OCI-LY7 (cell line): ENCODE data around the gene DPH7. TPM values are rescaled to one million over a fixed set of nuclear protein-coding genes. Genes with fewer than 3 reads are reported as not detected.

ENCODE experiments used
- BruUV-seq: library from RNA; stranded (reverse); fragments of 400-500 nt; replicated peaks from 2 replicates; lab custom pipeline; 2021; lab: Mats Ljungman, UMichigan
- CTCF ChIA-PET: fragments of 300-600 bp; sonication (Branson Sonifier 250); formaldehyde crosslinking; loops from one replicate; lab custom pipeline; 2022; ENCODE audit warnings: antibody characterized with exemption; ENCODE audit not compliant: unreplicated experiment; lab: Charles Lee
- POLR2A ChIA-PET: fragments of 300-600 bp; sonication (Branson Sonifier 250); formaldehyde crosslinking; loops from one replicate; lab custom pipeline; 2022; ENCODE audit warnings: antibody characterized with exemption; lab: Charles Lee
- DNase-seq: peaks from one replicate; pipeline ENCODE4 v3.0.0-alpha.2; 2015; ENCODE audit warnings: low spot score
- H2AFZ ChIP-seq: fragments of 200-600 bp; sonication (generic), shearing (Covaris generic); 2 replicates; pipeline ENCODE4 v1.6.1; 2014; ENCODE audit warnings: mild to moderate bottlenecking, antibody characterized with exemption, low read length, moderate library complexity
- H3K27ac ChIP-seq: fragments of 200-600 bp; sonication (generic); 2 replicates; pipeline ENCODE4 v1.5.1; 2014; ENCODE audit warnings: mixed run types, low read depth, mild to moderate bottlenecking, moderate library complexity, low read length, inconsistent platforms; ENCODE audit not compliant: poor library complexity, severe bottlenecking
- H3K36me3 ChIP-seq: fragments of 200-600 bp; sonication (generic); 2 replicates; pipeline ENCODE4 v1.6.1; 2014; ENCODE audit warnings: mild to moderate bottlenecking, antibody characterized with exemption, low read length, moderate library complexity, mixed read lengths; ENCODE audit not compliant: insufficient read depth
- H3K4me1 ChIP-seq: fragments of 200-600 bp; sonication (generic); 2 replicates; pipeline ENCODE4 v1.5.1; 2014; ENCODE audit warnings: mild to moderate bottlenecking, low read length; ENCODE audit not compliant: insufficient read depth, poor library complexity, severe bottlenecking
- H3K4me2 ChIP-seq: fragments of 200-600 bp; sonication (generic); 2 replicates; pipeline ENCODE4 v1.6.1; 2014; ENCODE audit warnings: mild to moderate bottlenecking, low read length
- H3K4me3 ChIP-seq: fragments of 200-600 bp; sonication (generic); 2 replicates; pipeline ENCODE4 v1.5.1; 2014; ENCODE audit warnings: mild to moderate bottlenecking, low read depth, low read length; ENCODE audit not compliant: poor library complexity, severe bottlenecking
- H3K79me2 ChIP-seq: fragments of 200-600 bp; sonication (generic); 2 replicates; pipeline ENCODE4 v1.6.1; 2016; ENCODE audit warnings: low read depth, mild to moderate bottlenecking, low read length, moderate library complexity, mixed read lengths; ENCODE audit not compliant: insufficient read depth
- H3K9me2 ChIP-seq: fragments of 200-600 bp; sonication (generic); 2 replicates; pipeline ENCODE4 v1.6.1; 2016; ENCODE audit warnings: mild to moderate bottlenecking, low read length, mixed read lengths; ENCODE audit not compliant: insufficient read depth
- H3K9me3 ChIP-seq: fragments of 200-600 bp; sonication (generic); 2 replicates; pipeline ENCODE4 v1.6.1; 2014; ENCODE audit warnings: mild to moderate bottlenecking, mixed run types, low read length, mixed read lengths
- H4K20me1 ChIP-seq: fragments of 200-600 bp; sonication (generic); 2 replicates; pipeline ENCODE4 v1.6.1; 2014; ENCODE audit warnings: mild to moderate bottlenecking, antibody characterized with exemption, low read length, moderate library complexity, mixed read lengths; ENCODE audit not compliant: insufficient read depth
- CTCF ChIP-seq: fragments of 200-600 bp; sonication (generic); conservative IDR thresholded peaks from 2 replicates; pipeline ENCODE4 v1.5.1; 2014; ENCODE audit warnings: mild to moderate bottlenecking, antibody characterized with exemption, low read length, moderate library complexity, mixed read lengths
- EZH2phosphoT487 ChIP-seq: fragments of 200-600 bp; sonication (generic); IDR thresholded peaks from 2 replicates; pipeline ENCODE4 v1.6.1; 2018; ENCODE audit warnings: low read depth, borderline replicate concordance, mild to moderate bottlenecking, mixed run types, antibody characterized with exemption, low read length, moderate library complexity, mixed read lengths
- intact Hi-C: fragments of 100-400 bp; cut with micrococcal nuclease; formaldehyde crosslinking; loops from one replicate; pipeline ENCODE4 v1.10.0; 2022; ENCODE audit not compliant: unreplicated experiment
- total RNA-seq, 2 experiments: library from RNA; depleted of rRNA in 1 of 2; stranded (reverse); fragments of >200 nt in 1 of 2; shearing (Covaris generic) in 1 of 2; gene quantifications; 2 replicates each; pipeline ENCODE4 v1.2.3, GENCODE V29; 2014 to 2022

Gene DPH7
- total RNA-seq, 2 experiments from 2014 or later: 72.9 to 95.6 TPM

GRCh38 chr9:137505421-137506140 is 73.1 kb downstream of the DPH7 start:
- Histone ChIP-seq H3K9me3 (no peaks in the 10 kb centered on the region), H3K4me3 (no peak overlapping the region), H3K79me2 (no peaks in the 10 kb centered on the region), H3K27ac (no peak overlapping the region), H3K9me2 (no peaks in the 10 kb centered on the region), H3K4me2 (no peak overlapping the region), H2AFZ (no peak overlapping the region), H4K20me1 (no peaks in the 10 kb centered on the region), H3K36me3 (no peaks in the 10 kb centered on the region), H3K4me1 (no peaks in the 10 kb centered on the region)
- DNase-seq: no peak
- TF ChIP-seq EZH2phosphoT487: no peak
- TF ChIP-seq CTCF: no peak
- no TSS peak for BruUV-seq
- intact Hi-C loops: no loop called here
- CTCF ChIA-PET: no interaction called here
- POLR2A ChIA-PET: no interaction called here

Other genes with a start within 250 kb of the DPH7 start
- 14.2 and 27.0 TPM in 2 replicates for gene EXD3, start 155.8 kb downstream of the DPH7 start, total RNA-seq (2014; rRNA removed; shearing (Covaris generic))
- gene EXD3, start 155.8 kb downstream of the DPH7 start, total RNA-seq (2022): 20.8 and 27.0 TPM in 2 replicates
- not detected in 2 replicates for gene NOXA1, start 155.5 kb downstream of the DPH7 start, total RNA-seq (2014; rRNA removed; shearing (Covaris generic))
- not detected in 2 replicates for gene NOXA1, start 155.5 kb downstream of the DPH7 start, total RNA-seq (2022)
- not detected in 2 replicates for gene ENTPD8, start 137.6 kb downstream of the DPH7 start, total RNA-seq (2014; rRNA removed; shearing (Covaris generic))
- gene ENTPD8, start 137.6 kb downstream of the DPH7 start, total RNA-seq (2022): not detected in 2 replicates
- gene NSMF, start 119.6 kb downstream of the DPH7 start, total RNA-seq (2014; rRNA removed; shearing (Covaris generic)): 15.8 and 20.3 TPM in 2 replicates
- gene NSMF, start 119.6 kb downstream of the DPH7 start, total RNA-seq (2022): 29.0 and 29.8 TPM in 2 replicates
- gene PNPLA7, start 28.5 kb downstream of the DPH7 start, total RNA-seq (2014; rRNA removed; shearing (Covaris generic)): 0.80 and 1.5 TPM in 2 replicates
- 8.5 and 10.2 TPM in 2 replicates for gene PNPLA7, start 28.5 kb downstream of the DPH7 start, total RNA-seq (2022)
- gene MRPL41, start 27.0 kb downstream of the DPH7 start, total RNA-seq (2014; rRNA removed; shearing (Covaris generic)): 26.4 and 38.3 TPM in 2 replicates
- 29.3 and 34.8 TPM in 2 replicates for gene MRPL41, start 27.0 kb downstream of the DPH7 start, total RNA-seq (2022)
- 48.4 and 48.5 TPM in 2 replicates for gene ZMYND19, start 11.6 kb upstream of the DPH7 start, total RNA-seq (2014; rRNA removed; shearing (Covaris generic))
- gene ZMYND19, start 11.6 kb upstream of the DPH7 start, total RNA-seq (2022): 62.2 and 65.8 TPM in 2 replicates
- gene ARRDC1, start 26.8 kb upstream of the DPH7 start, total RNA-seq (2014; rRNA removed; shearing (Covaris generic)): 47.0 and 70.3 TPM in 2 replicates
- gene ARRDC1, start 26.8 kb upstream of the DPH7 start, total RNA-seq (2022): 59.6 and 64.6 TPM in 2 replicates
- 143 and 145 TPM in 2 replicates for gene EHMT1, start 40.1 kb upstream of the DPH7 start, total RNA-seq (2014; rRNA removed; shearing (Covaris generic))
- 291 and 295 TPM in 2 replicates for gene EHMT1, start 40.1 kb upstream of the DPH7 start, total RNA-seq (2022)